COLO829 (cell line): Measurements from ENCODE around the gene JARID2.

Experiments used
- DNase-seq: peaks from one replicate; pipeline ENCODE4 v3.0.0; 2012; ENCODE audit warnings: low spot score

JARID2 gene

GRCh38 chr6:15376900-15377487 is 131.1 kb downstream of the JARID2 start:
- DNase-seq = no peak

- DNase-seq = no peak
Measured at GRCh38 chr6:15378272-15378671, 132.4 kb downstream of the JARID2 start.

GRCh38 chr6:15378866-15379265 is 133.0 kb downstream of the JARID2 start:
- no peak for DNase-seq

GRCh38 chr6:15380351-15380750 is 134.5 kb downstream of the JARID2 start:
- DNase-seq = no peak

GRCh38 chr6:15382089-15382488 is 136.2 kb downstream of the JARID2 start:
- DNase-seq = no peak

GRCh38 chr6:15382712-15383111 is 136.8 kb downstream of the JARID2 start:
- DNase-seq = no peak

GRCh38 chr6:15384901-15385300 is 139.0 kb downstream of the JARID2 start:
- DNase-seq = peak; percentile 75

GRCh38 chr6:15385521-15385920 is 139.7 kb downstream of the JARID2 start:
- no peak for DNase-seq

GRCh38 chr6:15386110-15386755 is 140.4 kb downstream of the JARID2 start:
- no peak for DNase-seq

GRCh38 chr6:15386756-15387112 is 140.9 kb downstream of the JARID2 start:
- no peak for DNase-seq

GRCh38 chr6:15387118-15387517 is 141.2 kb downstream of the JARID2 start:
- DNase-seq = no peak

GRCh38 chr6:15389084-15389764 is 143.4 kb downstream of the JARID2 start:
- no peak for DNase-seq

GRCh38 chr6:15389765-15390723 is 144.2 kb downstream of the JARID2 start:
- peak; percentile 68 for DNase-seq

GRCh38 chr6:15391500-15391899 is 145.6 kb downstream of the JARID2 start:
- no peak for DNase-seq

GRCh38 chr6:15392182-15392581 is 146.3 kb downstream of the JARID2 start:
- no peak for DNase-seq

- DNase-seq = no peak
Measured at GRCh38 chr6:15393605-15394004, 147.7 kb downstream of the JARID2 start.

- DNase-seq = no peak
Measured at GRCh38 chr6:15395087-15395486, 149.2 kb downstream of the JARID2 start.

- DNase-seq = no peak
Measured at GRCh38 chr6:15396808-15397207, 150.9 kb downstream of the JARID2 start.

- no peak for DNase-seq
Measured at GRCh38 chr6:15398633-15399275, 152.9 kb downstream of the JARID2 start.

- peak; percentile 79 for DNase-seq
Measured at GRCh38 chr6:15399641-15400470, 154.0 kb downstream of the JARID2 start.

GRCh38 chr6:15400572-15401004 is 154.7 kb downstream of the JARID2 start:
- no peak for DNase-seq
